COLO668 (cell line): ENCODE results near the gene RSRC1.
"Not testable (repeated sequence)": the region's sequence is repeated elsewhere in the genome, so short reads cannot be mapped to it uniquely, and the experiment has no call there.

Experiments used
- DNase-seq: peaks from one replicate; lab custom pipeline; 2025; ENCODE audit not compliant: unreplicated experiment; lab: John Stamatoyannopoulos, UW

The RSRC1 gene

GRCh38 chr3:158509891-158510290 is 400.0 kb downstream of the RSRC1 start:
- DNase-seq: no peak

GRCh38 chr3:158516729-158517128 is 406.8 kb downstream of the RSRC1 start:
- not testable (repeated sequence) for DNase-seq

- DNase-seq: no peak
These were observed 409.9 kb downstream of the RSRC1 start for GRCh38 chr3:158519776-158520175.

- DNase-seq: no peak
These were observed 410.5 kb downstream of the RSRC1 start for GRCh38 chr3:158520433-158520832.

GRCh38 chr3:158522221-158523136 is 412.6 kb downstream of the RSRC1 start:
- DNase-seq: no peak

- no peak for DNase-seq
These were observed 418.3 kb downstream of the RSRC1 start for GRCh38 chr3:158528076-158528674.

- no peak for DNase-seq
These were observed 421.4 kb downstream of the RSRC1 start for GRCh38 chr3:158531334-158531733.

GRCh38 chr3:158532099-158532734 is 422.3 kb downstream of the RSRC1 start:
- DNase-seq: peak; percentile 1

- DNase-seq: no peak
These were observed 426.0 kb downstream of the RSRC1 start for GRCh38 chr3:158535918-158536317.

- peak; percentile 20 for DNase-seq
These were observed 429.6 kb downstream of the RSRC1 start for GRCh38 chr3:158539414-158540014.

- DNase-seq: no peak
These were observed 430.2 kb downstream of the RSRC1 start for GRCh38 chr3:158540066-158540465.

GRCh38 chr3:158548691-158549090 is 438.8 kb downstream of the RSRC1 start:
- DNase-seq: no peak

- not testable (repeated sequence) for DNase-seq
These were observed 440.0 kb downstream of the RSRC1 start for GRCh38 chr3:158549938-158550337.

- DNase-seq: no peak
These were observed 442.2 kb downstream of the RSRC1 start for GRCh38 chr3:158552124-158552523.

GRCh38 chr3:158559504-158559903 is 449.6 kb downstream of the RSRC1 start:
- no peak for DNase-seq

- no peak for DNase-seq
These were observed 451.1 kb downstream of the RSRC1 start for GRCh38 chr3:158560979-158561378.

- no peak for DNase-seq
These were observed 452.8 kb downstream of the RSRC1 start for GRCh38 chr3:158562674-158563073.

- DNase-seq: no peak
These were observed 453.2 kb downstream of the RSRC1 start for GRCh38 chr3:158563076-158563475.

GRCh38 chr3:158565076-158565475 is 455.2 kb downstream of the RSRC1 start:
- DNase-seq: no peak

- no peak for DNase-seq
These were observed 458.9 kb downstream of the RSRC1 start for GRCh38 chr3:158568784-158569183.

GRCh38 chr3:158569794-158570193 is 459.9 kb downstream of the RSRC1 start:
- DNase-seq: no peak
